ENCODE data around the gene TTC33.
"Not testable (repeated sequence)": the region's sequence is repeated elsewhere in the genome, so short reads cannot be mapped to it uniquely, and the experiment has no call there.

Gene TTC33

GRCh38 chr5:40571729-40572128 lies 184.0 kb downstream of the TTC33 start:
- DNase-seq (ENCODE audit: low read depth in 2 of 2) = no peak

- DNase-seq (ENCODE audit: low read depth in 2 of 2) = no peak
Observed at GRCh38 chr5:40570408-40571129, 185.2 kb downstream of the TTC33 start.

- DNase-seq (ENCODE audit: low read depth in 2 of 2) = no peak
Observed at GRCh38 chr5:40569546-40570270, 186.1 kb downstream of the TTC33 start.

- DNase-seq (ENCODE audit: low read depth in 2 of 2) = no peak
Observed at GRCh38 chr5:40568548-40568947, 187.2 kb downstream of the TTC33 start.

- DNase-seq (ENCODE audit: low read depth in 2 of 2) = not testable (repeated sequence)
Observed at GRCh38 chr5:40563173-40563572, 192.6 kb downstream of the TTC33 start.

- no peak for DNase-seq (ENCODE audit: low read depth in 2 of 2)
Observed at GRCh38 chr5:40560474-40561110, 195.2 kb downstream of the TTC33 start.

- no peak for DNase-seq (ENCODE audit: low read depth in 2 of 2)
Observed at GRCh38 chr5:40559306-40559705, 196.5 kb downstream of the TTC33 start.

GRCh38 chr5:40557501-40557900 lies 198.3 kb downstream of the TTC33 start:
- DNase-seq (ENCODE audit: low read depth in 2 of 2) = no peak

- no peak for DNase-seq (ENCODE audit: low read depth in 2 of 2)
Observed at GRCh38 chr5:40556811-40557210, 198.9 kb downstream of the TTC33 start.

- DNase-seq (ENCODE audit: low read depth in 2 of 2) = no peak
Observed at GRCh38 chr5:40555886-40556285, 199.9 kb downstream of the TTC33 start.

GRCh38 chr5:40554813-40555212 lies 200.9 kb downstream of the TTC33 start:
- no peak for DNase-seq (ENCODE audit: low read depth in 2 of 2)

GRCh38 chr5:40554054-40554453 lies 201.7 kb downstream of the TTC33 start:
- DNase-seq (ENCODE audit: low read depth in 2 of 2) = no peak

- no peak for DNase-seq (ENCODE audit: low read depth in 2 of 2)
Observed at GRCh38 chr5:40552981-40553380, 202.8 kb downstream of the TTC33 start.

- DNase-seq (ENCODE audit: low read depth in 2 of 2) = no peak
Observed at GRCh38 chr5:40551496-40552491, 204.0 kb downstream of the TTC33 start.

- no peak for DNase-seq (ENCODE audit: low read depth in 2 of 2)
Observed at GRCh38 chr5:40550481-40550880, 205.3 kb downstream of the TTC33 start.

GRCh38 chr5:40549616-40550015 lies 206.1 kb downstream of the TTC33 start:
- DNase-seq (ENCODE audit: low read depth in 2 of 2) = no peak

- DNase-seq (ENCODE audit: low read depth in 2 of 2) = no peak
Observed at GRCh38 chr5:40547994-40548575, 207.7 kb downstream of the TTC33 start.

GRCh38 chr5:40547557-40547956 lies 208.2 kb downstream of the TTC33 start:
- no peak for DNase-seq (ENCODE audit: low read depth in 2 of 2)

- DNase-seq (ENCODE audit: low read depth in 2 of 2) = no peak
Observed at GRCh38 chr5:40540301-40540700, 215.5 kb downstream of the TTC33 start.

GRCh38 chr5:40524677-40525076 lies 231.1 kb downstream of the TTC33 start:
- DNase-seq (ENCODE audit: low read depth in 2 of 2) = no peak

- no peak for DNase-seq (ENCODE audit: low read depth in 2 of 2)
Observed at GRCh38 chr5:40521925-40522324, 233.8 kb downstream of the TTC33 start.

Measured in stimulated activated CD8-positive, alpha-beta memory T cell treated with anti-CD3 and anti-CD28 coated beads, Interleukin-2, amount 100 ng/mL, for 48 hours (primary cell).